ENCODE data around the gene HPSE2.

DNA sequence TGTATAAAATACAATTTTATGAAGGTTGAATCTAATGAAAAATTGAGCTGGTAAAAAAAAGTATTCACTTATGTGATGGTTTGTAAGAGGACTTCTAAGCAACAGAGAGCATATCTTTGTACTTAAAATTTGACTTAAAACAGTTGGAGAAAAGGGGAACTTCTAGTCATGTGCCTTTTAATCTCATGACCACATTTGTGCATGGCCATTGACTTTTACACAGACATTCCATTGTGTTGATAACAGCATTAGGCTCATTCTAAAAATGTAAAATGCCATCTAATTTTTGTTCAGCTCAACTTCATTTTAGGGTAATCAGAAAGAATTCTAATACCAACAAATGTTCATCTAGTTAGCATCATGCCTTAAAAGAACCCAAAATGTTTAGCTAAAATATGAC, 119.9 kb downstream of the HPSE2 start:
- TF ChIP-seq TEAD4 (IDR thresholded peaks at IDR 0.05): no peak
- TF ChIP-seq EP300 (IDR thresholded peaks at IDR 0.05; ENCODE audit: borderline replicate concordance): no peak
- no peak for TF ChIP-seq CEBPB (IDR thresholded peaks at IDR 0.05)
- TF ChIP-seq, protein P1, sequence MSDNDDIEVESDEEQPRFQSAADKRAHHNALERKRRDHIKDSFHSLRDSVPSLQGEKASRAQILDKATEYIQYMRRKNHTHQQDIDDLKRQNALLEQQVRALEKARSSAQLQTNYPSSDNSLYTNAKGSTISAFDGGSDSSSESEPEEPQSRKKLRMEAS (IDR thresholded peaks at IDR 0.05): no peak
- TF ChIP-seq TAF1 (IDR thresholded peaks at IDR 0.05; ENCODE audit: low read depth): no peak
- no peak for TF ChIP-seq EGR1 (IDR thresholded peaks at IDR 0.05)
- no peak for TF ChIP-seq YY1 (IDR thresholded peaks at IDR 0.05; ENCODE audit: low read depth)
- TF ChIP-seq CREB1 (IDR thresholded peaks at IDR 0.05; ENCODE audit: low read depth): no peak
- no peak for TF ChIP-seq TCF12 (IDR thresholded peaks at IDR 0.05; ENCODE audit: low read depth)
- TF ChIP-seq, protein P2, sequence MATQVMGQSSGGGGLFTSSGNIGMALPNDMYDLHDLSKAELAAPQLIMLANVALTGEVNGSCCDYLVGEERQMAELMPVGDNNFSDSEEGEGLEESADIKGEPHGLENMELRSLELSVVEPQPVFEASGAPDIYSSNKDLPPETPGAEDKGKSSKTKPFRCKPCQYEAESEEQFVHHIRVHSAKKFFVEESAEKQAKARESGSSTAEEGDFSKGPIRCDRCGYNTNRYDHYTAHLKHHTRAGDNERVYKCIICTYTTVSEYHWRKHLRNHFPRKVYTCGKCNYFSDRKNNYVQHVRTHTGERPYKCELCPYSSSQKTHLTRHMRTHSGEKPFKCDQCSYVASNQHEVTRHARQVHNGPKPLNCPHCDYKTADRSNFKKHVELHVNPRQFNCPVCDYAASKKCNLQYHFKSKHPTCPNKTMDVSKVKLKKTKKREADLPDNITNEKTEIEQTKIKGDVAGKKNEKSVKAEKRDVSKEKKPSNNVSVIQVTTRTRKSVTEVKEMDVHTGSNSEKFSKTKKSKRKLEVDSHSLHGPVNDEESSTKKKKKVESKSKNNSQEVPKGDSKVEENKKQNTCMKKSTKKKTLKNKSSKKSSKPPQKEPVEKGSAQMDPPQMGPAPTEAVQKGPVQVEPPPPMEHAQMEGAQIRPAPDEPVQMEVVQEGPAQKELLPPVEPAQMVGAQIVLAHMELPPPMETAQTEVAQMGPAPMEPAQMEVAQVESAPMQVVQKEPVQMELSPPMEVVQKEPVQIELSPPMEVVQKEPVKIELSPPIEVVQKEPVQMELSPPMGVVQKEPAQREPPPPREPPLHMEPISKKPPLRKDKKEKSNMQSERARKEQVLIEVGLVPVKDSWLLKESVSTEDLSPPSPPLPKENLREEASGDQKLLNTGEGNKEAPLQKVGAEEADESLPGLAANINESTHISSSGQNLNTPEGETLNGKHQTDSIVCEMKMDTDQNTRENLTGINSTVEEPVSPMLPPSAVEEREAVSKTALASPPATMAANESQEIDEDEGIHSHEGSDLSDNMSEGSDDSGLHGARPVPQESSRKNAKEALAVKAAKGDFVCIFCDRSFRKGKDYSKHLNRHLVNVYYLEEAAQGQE (IDR thresholded peaks at IDR 0.05; ENCODE audit: low read depth): no peak
- no peak for TF ChIP-seq ZBTB7A (IDR thresholded peaks at IDR 0.05; ENCODE audit: low read depth)
- no peak for TF ChIP-seq FOXM1 (IDR thresholded peaks at IDR 0.05; ENCODE audit: borderline replicate concordance, low read depth)
- TF ChIP-seq RAD21 (IDR thresholded peaks at IDR 0.05; ENCODE audit: low read depth): no peak
